Trophoblast cell (in vitro differentiated cells and primary cell): ENCODE results near the gene CRAT.
A peak's percentile ranks its signal among the peaks of the same experiment; 100 is the strongest.

ENCODE experiments used
- DNase-seq, 2 donors: peaks; one replicate each; pipeline ENCODE4 v3.0.0-alpha.2; 2016
- H2AFZ ChIP-seq: 2 replicates; pipeline ENCODE4 v1.6.1; 2013; ENCODE audit warnings: low read length, moderate library complexity, mild to moderate bottlenecking; ENCODE audit not compliant: insufficient read depth, poor library complexity
- H2AK5ac ChIP-seq: 2 replicates; pipeline ENCODE4 v1.6.1; 2013; ENCODE audit warnings: mild to moderate bottlenecking, low read length
- H2BK120ac ChIP-seq: 2 replicates; pipeline ENCODE4 v1.6.1; 2013; ENCODE audit warnings: low read length, mild to moderate bottlenecking, moderate library complexity; ENCODE audit not compliant: insufficient read depth, poor library complexity
- H2BK12ac ChIP-seq: 2 replicates; pipeline ENCODE4 v1.6.1; 2013; ENCODE audit warnings: mild to moderate bottlenecking, low read length, moderate library complexity
- H2BK5ac ChIP-seq: 2 replicates; pipeline ENCODE4 v1.6.1; 2013; ENCODE audit warnings: low read length, low read depth, moderate library complexity, mild to moderate bottlenecking; ENCODE audit not compliant: poor library complexity
- H3K14ac ChIP-seq: 2 replicates; pipeline ENCODE4 v1.6.1; 2013; ENCODE audit warnings: mild to moderate bottlenecking, low read length
- H3K18ac ChIP-seq: 2 replicates; pipeline ENCODE4 v1.6.1; 2013; ENCODE audit warnings: mild to moderate bottlenecking, low read length
- H3K23ac ChIP-seq: 2 replicates; pipeline ENCODE4 v1.6.1; 2013; ENCODE audit warnings: low read length
- H3K27ac ChIP-seq: 2 replicates; pipeline ENCODE4 v1.5.1; 2013; ENCODE audit warnings: low read depth, mild to moderate bottlenecking, inconsistent platforms, low read length, moderate library complexity
- H3K27me3 ChIP-seq: 2 replicates; pipeline ENCODE4 v1.6.1; 2013; ENCODE audit warnings: inconsistent platforms, mild to moderate bottlenecking, low read length, moderate library complexity; ENCODE audit not compliant: insufficient read depth
- H3K36me3 ChIP-seq, 2 experiments: 1 replicate in 1 of 2; 2 replicates in 1 of 2; pipeline ENCODE4 v1.6.1; 2013; ENCODE audit warnings: low read length in 2 of 2, mild to moderate bottlenecking in 2 of 2, moderate library complexity in 1 of 2; ENCODE audit not compliant: insufficient read depth in 2 of 2, control insufficient read depth in 1 of 2
- H3K4ac ChIP-seq: 2 replicates; pipeline ENCODE4 v1.6.1; 2013; ENCODE audit warnings: low read depth, mild to moderate bottlenecking, low read length, moderate library complexity
- H3K4me1 ChIP-seq, 2 experiments: 1 replicate in 1 of 2; 2 replicates in 1 of 2; pipeline ENCODE4 v1.6.1; 2013; ENCODE audit warnings: low read length in 2 of 2, mild to moderate bottlenecking in 2 of 2, moderate library complexity in 1 of 2; ENCODE audit not compliant: insufficient read depth in 2 of 2, control insufficient read depth in 1 of 2
- H3K4me2 ChIP-seq: 2 replicates; pipeline ENCODE4 v1.6.1; 2013; ENCODE audit warnings: inconsistent platforms, mild to moderate bottlenecking, low read length, moderate library complexity
- H3K4me3 ChIP-seq: 2 replicates; pipeline ENCODE4 v1.5.1; 2013; ENCODE audit warnings: mild to moderate bottlenecking, low read depth, low read length, inconsistent platforms
- H3K79me1 ChIP-seq: one replicate; pipeline ENCODE4 v1.6.1; 2013; ENCODE audit warnings: low read length
- H3K79me2 ChIP-seq: 2 replicates; pipeline ENCODE4 v1.6.1; 2013; ENCODE audit warnings: low read length, mild to moderate bottlenecking; ENCODE audit not compliant: control insufficient read depth, insufficient read depth, poor library complexity
- H3K9ac ChIP-seq: 2 replicates; pipeline ENCODE4 v1.6.1; 2013; ENCODE audit warnings: mild to moderate bottlenecking, low read length
- H3K9me3 ChIP-seq: 2 replicates; pipeline ENCODE4 v1.6.1; 2013; ENCODE audit warnings: low read depth, mild to moderate bottlenecking, control low read depth, inconsistent platforms, low read length; ENCODE audit not compliant: insufficient read depth
- H4K12ac ChIP-seq: 2 replicates; pipeline ENCODE4 v1.6.1; 2013; ENCODE audit warnings: low read depth, mild to moderate bottlenecking, low read length, moderate library complexity
- H4K8ac ChIP-seq: 2 replicates; pipeline ENCODE4 v1.6.1; 2013; ENCODE audit warnings: low read depth, mild to moderate bottlenecking, low read length, moderate library complexity
- H4K91ac ChIP-seq: one replicate; pipeline ENCODE4 v1.6.1; 2013; ENCODE audit warnings: low read depth, mild to moderate bottlenecking, low read length, moderate library complexity
- WGBS: extraction: QIAGEN DNeasy Blood & Tissue Kit; methylation state at CpG from one replicate; pipeline ENCODE4 v1.1.7; 2013; ENCODE audit warnings: missing lambda C conversion rate; ENCODE audit not compliant: insufficient read length, insufficient coverage; ENCODE audit errors: extremely low coverage; 5-methylcytosine and 5-hydroxymethylcytosine counted together

Gene CRAT

DNA sequence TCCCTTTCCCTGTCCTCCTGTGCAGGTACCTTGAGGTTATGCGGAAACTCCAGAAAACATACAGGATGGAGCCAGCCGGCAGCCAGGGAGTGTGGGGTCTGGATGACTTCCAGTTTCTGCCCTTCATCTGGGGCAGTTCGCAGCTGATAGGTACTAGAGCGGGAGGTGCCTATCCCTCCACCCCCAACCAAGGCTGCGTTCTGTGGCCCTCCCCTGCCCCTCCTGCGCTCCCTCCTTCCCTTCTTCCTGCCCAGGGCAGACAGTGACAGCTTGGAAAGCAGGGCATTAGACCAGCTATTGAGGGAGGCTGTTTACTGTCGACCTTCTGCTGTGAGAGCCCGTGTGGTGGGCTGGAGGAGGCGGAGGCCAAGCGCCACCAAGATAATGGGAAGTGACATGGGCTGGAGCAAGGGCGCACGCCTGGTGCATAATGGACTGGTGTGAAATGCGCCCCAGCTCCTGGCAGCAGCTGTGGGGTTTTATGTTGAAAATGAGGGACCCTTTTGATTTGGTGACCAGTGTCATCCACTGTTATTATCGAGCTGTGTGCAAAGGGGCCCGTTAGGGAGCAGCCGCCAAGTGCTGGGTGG, 25.9 kb upstream of the CRAT start:
- no peak overlapping the region for H2BK120ac ChIP-seq
- H3K4me3 ChIP-seq: no peak overlapping the region
- no peak overlapping the region for H3K9ac ChIP-seq
- H4K8ac ChIP-seq: no peak overlapping the region
- no CpG with 5 or more reads among the region's 16 CpGs for WGBS
- H3K79me1 ChIP-seq: peaks cover 33% of the 10 kb centered on the region
- peaks cover 29 to 37% of the 10 kb centered on the region in 2 experiments for H3K4me1 ChIP-seq
- peak overlapping the region; percentile 21 for H3K18ac ChIP-seq
- H3K79me2 ChIP-seq: peaks cover 18% of the 10 kb centered on the region
- H3K9me3 ChIP-seq: no peaks in the 10 kb centered on the region
- no peaks in the 10 kb centered on the region for H3K27me3 ChIP-seq
- H2BK5ac ChIP-seq: no peak overlapping the region
- peak overlapping the region; percentile 3 for H3K27ac ChIP-seq
- H4K91ac ChIP-seq: no peak overlapping the region
- no peak overlapping the region for H2AK5ac ChIP-seq
- no peak overlapping the region for H2BK12ac ChIP-seq
- no peak overlapping the region for H3K14ac ChIP-seq
- no peak for DNase-seq
- H2AFZ ChIP-seq: no peak overlapping the region
- no peak overlapping the region for H3K4me2 ChIP-seq
- no peak overlapping the region for H4K12ac ChIP-seq
- H3K36me3 ChIP-seq: peaks cover 22 to 29% of the 10 kb centered on the region in 2 experiments
- H3K4ac ChIP-seq: no peak overlapping the region
- H3K23ac ChIP-seq: no peak overlapping the region

GRCh38 chr9:129135476-129135875, 24.9 kb upstream of the CRAT start:
- no peak for DNase-seq
- Histone ChIP-seq H3K79me2 (peaks cover 9% of the 10 kb centered on the region), H3K18ac (no peak overlapping the region), H3K79me1 (peaks cover 24% of the 10 kb centered on the region), H3K23ac (no peak overlapping the region), H2BK12ac (peak overlapping the region; percentile 27), H2AK5ac (peak overlapping the region; percentile 17), H4K91ac (no peak overlapping the region), H3K4me2 (no peak overlapping the region), H3K27ac (no peak overlapping the region), H4K8ac (no peak overlapping the region), H3K4ac (no peak overlapping the region), H4K12ac (no peak overlapping the region), H2AFZ (no peak overlapping the region), H3K14ac (no peak overlapping the region), H3K9me3 (no peaks in the 10 kb centered on the region), H2BK120ac (no peak overlapping the region), H3K36me3 (peaks cover 29 to 36% of the 10 kb centered on the region in 2 experiments), H2BK5ac (no peak overlapping the region), H3K27me3 (no peaks in the 10 kb centered on the region), H3K4me1 (peaks cover 20 to 28% of the 10 kb centered on the region in 2 experiments), H3K9ac (no peak overlapping the region), H3K4me3 (no peak overlapping the region)
- no CpG with 5 or more reads among the region's 6 CpGs for WGBS

- Histone ChIP-seq H3K4ac (peak overlapping the region; percentile 25), H2AK5ac (peak overlapping the region; percentile 83), H3K36me3 (peaks cover 42% of the 10 kb centered on the region in 2 experiments), H3K4me1 (peaks cover 8 to 13% of the 10 kb centered on the region in 2 experiments), H2BK120ac (peak overlapping the region; percentile 8), H3K14ac (peak overlapping the region; percentile 38), H3K27me3 (no peaks in the 10 kb centered on the region), H3K23ac (no peak overlapping the region), H4K91ac (peak overlapping the region; percentile 60), H4K8ac (peak overlapping the region; percentile 55), H2AFZ (no peak overlapping the region), H3K4me3 (no peak overlapping the region), H3K79me1 (peaks cover 10% of the 10 kb centered on the region), H4K12ac (peak overlapping the region; percentile 32), H3K4me2 (no peak overlapping the region), H2BK12ac (peak overlapping the region; percentile 2), H3K18ac (peak overlapping the region; percentile 10), H3K9ac (no peak overlapping the region), H3K27ac (peak overlapping the region; percentile 77), H2BK5ac (peak overlapping the region; percentile 7), H3K79me2 (no peaks in the 10 kb centered on the region), H3K9me3 (no peaks in the 10 kb centered on the region)
- WGBS: no CpG with 5 or more reads among the region's 4 CpGs
- DNase-seq: no peak
These were observed 22.5 kb upstream of the CRAT start for GRCh38 chr9:129133082-129133481.

GRCh38 chr9:129131300-129132145, 20.9 kb upstream of the CRAT start:
- WGBS: no CpG with 5 or more reads among the region's 13 CpGs
- peaks cover 11 to 18% of the 10 kb centered on the region in 2 experiments for H3K4me1 ChIP-seq
- no peak overlapping the region for H3K18ac ChIP-seq
- no peaks in the 10 kb centered on the region for H3K9me3 ChIP-seq
- peak overlapping the region; percentile 0 for H2BK12ac ChIP-seq
- no peak overlapping the region for H3K14ac ChIP-seq
- no peak overlapping the region for H3K9ac ChIP-seq
- no peaks in the 10 kb centered on the region for H3K79me2 ChIP-seq
- H2AK5ac ChIP-seq: no peak overlapping the region
- H4K91ac ChIP-seq: no peak overlapping the region
- no peak overlapping the region for H3K23ac ChIP-seq
- H3K36me3 ChIP-seq: peaks cover 30 to 32% of the 10 kb centered on the region in 2 experiments
- DNase-seq: peak; percentile 74 to 84
- H2AFZ ChIP-seq: no peak overlapping the region
- no peak overlapping the region for H2BK120ac ChIP-seq
- H3K4me2 ChIP-seq: no peak overlapping the region
- no peak overlapping the region for H4K8ac ChIP-seq
- peak overlapping the region; percentile 46 for H3K4me3 ChIP-seq
- peaks cover 13% of the 10 kb centered on the region for H3K79me1 ChIP-seq
- no peak overlapping the region for H3K4ac ChIP-seq
- H2BK5ac ChIP-seq: no peak overlapping the region
- H3K27ac ChIP-seq: no peak overlapping the region
- no peaks in the 10 kb centered on the region for H3K27me3 ChIP-seq
- no peak overlapping the region for H4K12ac ChIP-seq
